ENCODE results near the gene FOXA2. TPM values are rescaled to one million over a fixed set of nuclear protein-coding genes. Genes with fewer than 3 reads are reported as not detected.

FOXA2 gene
- total RNA-seq, 2 experiments from 2014 or later = not detected

GRCh38 chr20:22611636-22612035 is 27.3 kb upstream of the FOXA2 start:
- no peak overlapping the region for H3K4me3 Mint-ChIP-seq
- ATAC-seq (ENCODE audit: poor library complexity) = no peak
- no peak for DNase-seq
- H3K36me3 Mint-ChIP-seq (ENCODE audit: low read depth) = no peaks in the 10 kb centered on the region
- H3K27ac Mint-ChIP-seq = no peak overlapping the region
- Histone ChIP-seq H3K4me3 (ENCODE audit: low read length) (no peak overlapping the region), H3K27me3 (ENCODE audit: control insufficient read depth in 1 of 2, insufficient read depth in 2 of 2, low read length in 2 of 2) (no peaks in the 10 kb centered on the region), H3K27ac (ENCODE audit: low read depth in 1 of 2, low read length in 2 of 2) (no peak overlapping the region), H3K36me3 (ENCODE audit: insufficient read depth, low read length) (no peaks in the 10 kb centered on the region), H3K4me1 (ENCODE audit: insufficient read depth, low read length) (no peaks in the 10 kb centered on the region), H3K9me3 (ENCODE audit: control insufficient read depth in 1 of 2, insufficient read depth in 1 of 2, low read length in 2 of 2) (peaks cover 0 to 3% of the 10 kb centered on the region in 2 experiments)
- intact Hi-C loops (cut with DNase I, micrococcal nuclease) = no loop called here
- H3K9me3 Mint-ChIP-seq = no peaks in the 10 kb centered on the region
- no peaks in the 10 kb centered on the region for H3K4me1 Mint-ChIP-seq (ENCODE audit: low read depth)
- ChIA-PET POLR2A (no interaction called here), CTCF (no interaction called here)
- no peaks in the 10 kb centered on the region for H3K27me3 Mint-ChIP-seq
- TF ChIP-seq CTCF (IDR thresholded peaks at IDR 0.05) = no peak

GRCh38 chr20:22607695-22608094 is 23.3 kb upstream of the FOXA2 start:
- Histone ChIP-seq H3K36me3 (ENCODE audit: insufficient read depth, low read length) (no peaks in the 10 kb centered on the region), H3K27ac (ENCODE audit: low read depth in 1 of 2, low read length in 2 of 2) (no peak overlapping the region), H3K4me3 (ENCODE audit: low read length) (no peak overlapping the region), H3K4me1 (ENCODE audit: insufficient read depth, low read length) (no peaks in the 10 kb centered on the region), H3K9me3 (ENCODE audit: control insufficient read depth in 1 of 2, insufficient read depth in 1 of 2, low read length in 2 of 2) (peaks cover 0 to 3% of the 10 kb centered on the region in 2 experiments), H3K27me3 (ENCODE audit: control insufficient read depth in 1 of 2, insufficient read depth in 2 of 2, low read length in 2 of 2) (no peaks in the 10 kb centered on the region)
- POLR2A ChIA-PET = no interaction called here
- no peak for TF ChIP-seq CTCF (IDR thresholded peaks at IDR 0.05)
- Mint-ChIP-seq H3K27me3 (peaks cover 2% of the 10 kb centered on the region), H3K27ac (no peak overlapping the region), H3K9me3 (no peaks in the 10 kb centered on the region), H3K4me1 (ENCODE audit: low read depth) (no peaks in the 10 kb centered on the region), H3K36me3 (ENCODE audit: low read depth) (no peaks in the 10 kb centered on the region), H3K4me3 (no peak overlapping the region)
- intact Hi-C loops (cut with DNase I, micrococcal nuclease) = no loop called here
- CTCF ChIA-PET = no interaction called here
- no peak for ATAC-seq (ENCODE audit: poor library complexity)
- no peak for DNase-seq

- ChIA-PET POLR2A (no interaction called here), CTCF (no interaction called here)
- Mint-ChIP-seq H3K4me1 (ENCODE audit: low read depth) (no peaks in the 10 kb centered on the region), H3K9me3 (no peaks in the 10 kb centered on the region), H3K27me3 (peaks cover 3% of the 10 kb centered on the region), H3K36me3 (ENCODE audit: low read depth) (no peaks in the 10 kb centered on the region), H3K27ac (no peak overlapping the region), H3K4me3 (no peak overlapping the region)
- ATAC-seq (ENCODE audit: poor library complexity) = no peak
- TF ChIP-seq CTCF (IDR thresholded peaks at IDR 0.05) = no peak
- H3K4me1 ChIP-seq (ENCODE audit: insufficient read depth, low read length) = no peaks in the 10 kb centered on the region
- H3K27ac ChIP-seq (ENCODE audit: low read depth in 1 of 2, low read length in 2 of 2) = no peak overlapping the region
- intact Hi-C loops (cut with DNase I, micrococcal nuclease) = no loop called here
- no peaks in the 10 kb centered on the region for H3K36me3 ChIP-seq (ENCODE audit: insufficient read depth, low read length)
- H3K4me3 ChIP-seq (ENCODE audit: low read length) = no peak overlapping the region
- no peaks in the 10 kb centered on the region for H3K9me3 ChIP-seq (ENCODE audit: control insufficient read depth in 1 of 2, insufficient read depth in 1 of 2, low read length in 2 of 2)
- DNase-seq = no peak
- no peaks in the 10 kb centered on the region for H3K27me3 ChIP-seq (ENCODE audit: control insufficient read depth in 1 of 2, insufficient read depth in 2 of 2, low read length in 2 of 2)
These were observed 20.4 kb upstream of the FOXA2 start for GRCh38 chr20:22604815-22605214.

All from CD4-positive, alpha-beta T cell (primary cell).